HepG2 (cell line): ENCODE data around the gene IRS1. TPM values are rescaled to one million over a fixed set of nuclear protein-coding genes. Genes with fewer than 3 reads are reported as not detected.

Source experiments
- AGO2 ChIP-seq: fragments of 200-400 bp; formaldehyde crosslinking; optimal IDR thresholded peaks from 2 replicates; pipeline ENCODE3; 2017; ENCODE audit warnings: mild to moderate bottlenecking, low read depth, low read length, moderate library complexity
- CBX1 ChIP-seq: IDR thresholded peaks from one replicate; pipeline ENCODE4 v1.6.1; 2016; ENCODE audit warnings: antibody characterized with exemption, low read depth
- GFI1 ChIP-seq: sonication (generic); formaldehyde crosslinking; IDR thresholded peaks from 2 replicates; pipeline ENCODE4 v1.5.0; 2020; ENCODE audit warnings: missing genetic modification reagents, mild to moderate bottlenecking, borderline replicate concordance
- HDAC6 ChIP-seq: fragments of 200-600 bp; sonication (generic); IDR thresholded peaks from 2 replicates; pipeline ENCODE4 v1.7.0; 2017; ENCODE audit warnings: mild to moderate bottlenecking, antibody characterized with exemption, low read length, low read depth
- HMG20A ChIP-seq: IDR thresholded peaks from 2 replicates; pipeline ENCODE4 v1.6.1; 2016; ENCODE audit warnings: borderline replicate concordance
- HMGA1 ChIP-seq: sonication (generic); formaldehyde crosslinking; conservative IDR thresholded peaks from 2 replicates; pipeline ENCODE4 v1.4.0; 2020; ENCODE audit warnings: missing genetic modification reagents
- HOXA5 ChIP-seq: sonication (generic); formaldehyde crosslinking; IDR thresholded peaks from 2 replicates; pipeline ENCODE4 v1.4.0; 2020; ENCODE audit warnings: missing genetic modification reagents
- IRF2 ChIP-seq: IDR thresholded peaks from 2 replicates; pipeline ENCODE4 v1.6.1; 2018; ENCODE audit warnings: missing genetic modification reagents, missing compliant biosample characterization
- NAIF1 ChIP-seq: sonication (generic); formaldehyde crosslinking; IDR thresholded peaks from 2 replicates; pipeline ENCODE4 v1.5.0; 2020; ENCODE audit warnings: mild to moderate bottlenecking, missing genetic modification reagents, borderline replicate concordance
- NFIC ChIP-seq: IDR thresholded peaks from 2 replicates; pipeline ENCODE4 v1.6.1; 2012; ENCODE audit warnings: mild to moderate bottlenecking, low read length, inconsistent platforms
- PCBP1 ChIP-seq: fragments of 200-400 bp; formaldehyde crosslinking; IDR thresholded peaks from 2 replicates; pipeline ENCODE4 v1.6.1; 2017; ENCODE audit warnings: mild to moderate bottlenecking, low read depth, low read length, borderline replicate concordance
- PCBP2 ChIP-seq: fragments of 200-400 bp; formaldehyde crosslinking; optimal IDR thresholded peaks from 2 replicates; pipeline ENCODE3; 2018; ENCODE audit warnings: low read length, low read depth; ENCODE audit not compliant: poor library complexity, severe bottlenecking
- POGK ChIP-seq: sonication (generic); formaldehyde crosslinking; conservative IDR thresholded peaks from 2 replicates; pipeline ENCODE4 v1.8.0; 2022; ENCODE audit warnings: mild to moderate bottlenecking, moderate library complexity, missing genetic modification reagents
- RORA ChIP-seq: sonication (generic); formaldehyde crosslinking; IDR thresholded peaks from 2 replicates; pipeline ENCODE4 v1.5.0; 2020; ENCODE audit warnings: mild to moderate bottlenecking, missing genetic modification reagents, moderate library complexity
- SCMH1 ChIP-seq: sonication (generic); formaldehyde crosslinking; IDR thresholded peaks from 2 replicates; pipeline ENCODE4 v1.9.0; 2021; ENCODE audit warnings: missing genetic modification reagents, mild to moderate bottlenecking, borderline replicate concordance
- SSRP1 ChIP-seq: IDR thresholded peaks from 2 replicates; pipeline ENCODE4 v1.6.1; 2016; ENCODE audit warnings: control low read depth
- STAT6 ChIP-seq: sonication (generic); formaldehyde crosslinking; IDR thresholded peaks from 2 replicates; pipeline ENCODE4 v1.4.0; 2020; ENCODE audit warnings: missing genetic modification reagents, mild to moderate bottlenecking, borderline replicate concordance
- YEATS2 ChIP-seq: sonication (generic); formaldehyde crosslinking; IDR thresholded peaks from 2 replicates; pipeline ENCODE4 v1.4.0; 2020; ENCODE audit warnings: missing genetic modification reagents, borderline replicate concordance
- ZNF383 ChIP-seq: sonication (generic); formaldehyde crosslinking; IDR thresholded peaks from 2 replicates; pipeline ENCODE4 v1.4.0; 2020; ENCODE audit warnings: missing genetic modification reagents, mild to moderate bottlenecking, borderline replicate concordance
- ZNF468 ChIP-seq: sonication (generic); formaldehyde crosslinking; IDR thresholded peaks from 2 replicates; pipeline ENCODE4 v1.8.0; 2022; ENCODE audit warnings: mild to moderate bottlenecking, moderate library complexity, missing genetic modification reagents
- ZNF558 ChIP-seq: sonication (generic); formaldehyde crosslinking; IDR thresholded peaks from 2 replicates; pipeline ENCODE4 v1.9.0; 2022; ENCODE audit warnings: mild to moderate bottlenecking, missing genetic modification reagents, borderline replicate concordance
- ZNF614 ChIP-seq: IDR thresholded peaks from 2 replicates; pipeline ENCODE4 v1.6.1; 2018; ENCODE audit warnings: missing biosample characterization, missing genetic modification reagents, inconsistent platforms, borderline replicate concordance
- ZNF768 ChIP-seq: sonication (generic); formaldehyde crosslinking; IDR thresholded peaks from 2 replicates; pipeline ENCODE4 v1.4.0; 2020; ENCODE audit warnings: missing genetic modification reagents
- ZNF790 ChIP-seq: sonication (generic); formaldehyde crosslinking; IDR thresholded peaks from 2 replicates; pipeline ENCODE4 v1.8.0; 2022; ENCODE audit warnings: missing genetic modification reagents, mild to moderate bottlenecking, borderline replicate concordance
- polyA plus RNA-seq, 8 experiments: library from polyadenylated mRNA; depleted of rRNA in 3 of 8; stranded (reverse) in 7 of 8; unstranded in 1 of 8; fragments of >200 nt; fragmentation: Illumina TruSeq in 4 of 8; extraction: Trizol in 4 of 8; gene quantifications; 2 replicates each; pipeline versions ENCODE4 v1.2.1 to v1.2.3, GENCODE V29; 2011 to 2016; ENCODE audit warnings: low read depth in 4 of 8, missing spikeins in 1 of 8, mixed read lengths in 1 of 8; ENCODE audit not compliant: insufficient read depth in 1 of 8
- total RNA-seq, 5 experiments: library from RNA; depleted of rRNA; stranded (reverse); fragments of >200 nt; fragmentation: Illumina TruSeq; extraction: Trizol; gene quantifications; 2 replicates each; pipeline ENCODE4 v1.2.3, GENCODE V29; 2016; ENCODE audit warnings: low read depth in 1 of 5
- TF ChIP-seq, protein P1 (sequence below): sonication (generic); formaldehyde crosslinking; IDR thresholded peaks from 2 replicates; pipeline ENCODE4 v1.5.0; 2020; ENCODE audit warnings: mild to moderate bottlenecking, missing genetic modification reagents

IRS1 gene
- total and polyA plus RNA-seq, 2 of the 13 experiments (the other 11 are each of a cell fraction or from before 2014, with no cell fraction given), result 8.7 to 9.0 TPM

- TF ChIP-seq ZNF558 (CRISPR knock-in tag) (peak; percentile 56; the same call in 1 of the 2 replicates), HMG20A (CRISPR knock-in tag) (no peak), RORA (CRISPR knock-in tag) (no peak), ZNF383 (CRISPR knock-in tag) (no peak), HOXA5 (CRISPR knock-in tag) (no peak), ZNF614 (CRISPR knock-in tag) (no peak), NAIF1 (CRISPR knock-in tag) (peak; percentile 38; the same call in 1 of the 2 replicates), AGO2 (peak; percentile 92), PCBP2 (no peak), CBX1 (no peak), YEATS2 (CRISPR knock-in tag) (peak; percentile 74), POGK (CRISPR knock-in tag) (peak; percentile 94; the same call in 1 of the 2 replicates), PCBP1 (no peak), STAT6 (CRISPR knock-in tag) (no peak), IRF2 (no peak; the same call in 1 of the 2 replicates), SCMH1 (CRISPR knock-in tag) (no peak), HMGA1 (no peak), HDAC6 (no peak), ZNF768 (CRISPR knock-in tag) (peak; percentile 63), ZNF468 (no peak), GFI1 (CRISPR knock-in tag) (no peak), NFIC (no peak), ZNF790 (CRISPR knock-in tag) (peak; percentile 45; the same call in 1 of the 2 replicates), SSRP1 (CRISPR knock-in tag) (no peak)
- TF ChIP-seq, protein P1, sequence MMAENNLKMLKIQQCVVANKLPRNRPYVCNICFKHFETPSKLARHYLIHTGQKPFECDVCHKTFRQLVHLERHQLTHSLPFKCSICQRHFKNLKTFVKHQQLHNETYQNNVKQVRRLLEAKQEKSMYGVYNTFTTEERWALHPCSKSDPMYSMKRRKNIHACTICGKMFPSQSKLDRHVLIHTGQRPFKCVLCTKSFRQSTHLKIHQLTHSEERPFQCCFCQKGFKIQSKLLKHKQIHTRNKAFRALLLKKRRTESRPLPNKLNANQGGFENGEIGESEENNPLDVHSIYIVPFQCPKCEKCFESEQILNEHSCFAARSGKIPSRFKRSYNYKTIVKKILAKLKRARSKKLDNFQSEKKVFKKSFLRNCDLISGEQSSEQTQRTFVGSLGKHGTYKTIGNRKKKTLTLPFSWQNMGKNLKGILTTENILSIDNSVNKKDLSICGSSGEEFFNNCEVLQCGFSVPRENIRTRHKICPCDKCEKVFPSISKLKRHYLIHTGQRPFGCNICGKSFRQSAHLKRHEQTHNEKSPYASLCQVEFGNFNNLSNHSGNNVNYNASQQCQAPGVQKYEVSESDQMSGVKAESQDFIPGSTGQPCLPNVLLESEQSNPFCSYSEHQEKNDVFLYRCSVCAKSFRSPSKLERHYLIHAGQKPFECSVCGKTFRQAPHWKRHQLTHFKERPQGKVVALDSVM, result peak; percentile 95
Measured at GRCh38 chr2:226835796-226836547, 36.4 kb upstream of the IRS1 start, which contains the start of gene RHBDD1 (continued).
